Gastroesophageal sphincter (tissue), 4 donors: ENCODE results near the gene ZNF454. TPM values are rescaled to one million over a fixed set of nuclear protein-coding genes. Genes with fewer than 3 reads are reported as not detected.

Experiments
- ATAC-seq: fragments of 150-250 bp; one replicate; pipeline ENCODE4 v1.9.1; 2016; ENCODE audit warnings: mild to moderate bottlenecking, moderate library complexity
- H3K27ac ChIP-seq, 4 donors: fragments of 200-600 bp; sonication (generic) in 3 of 4; 1 replicate in 3 of 4; 2 replicates in 1 of 4; pipeline ENCODE4 v1.5.1; 2016 to 2019
- H3K27me3 ChIP-seq: fragments of 200-600 bp; sonication (generic); one replicate; pipeline ENCODE4 v1.5.1; 2019
- H3K36me3 ChIP-seq, 2 donors: fragments of 200-600 bp; sonication (generic); one replicate each; pipeline ENCODE4 v1.5.1; 2019; ENCODE audit warnings: control low read depth in 1 of 2
- H3K4me1 ChIP-seq, 3 donors: fragments of 200-600 bp; sonication (generic); 1 replicate in 2 of 3; 2 replicates in 1 of 3; pipeline ENCODE4 v1.5.1; 2016 to 2019; ENCODE audit warnings: control low read depth in 2 of 3
- H3K4me3 ChIP-seq, 2 donors: fragments of 200-600 bp; sonication (generic); one replicate each; pipeline ENCODE4 v1.5.1; 2019; ENCODE audit warnings: mild to moderate bottlenecking in 1 of 2, moderate library complexity in 1 of 2
- H3K9me3 ChIP-seq, 3 donors: fragments of 200-600 bp; sonication (generic); one replicate each; pipeline ENCODE4 v1.5.1; 2017 to 2019; ENCODE audit warnings: control low read depth in 2 of 3
- CTCF ChIP-seq, 4 experiments: fragments of 200-600 bp in 2 of 4; fragments of 450-650 bp in 2 of 4; sonication (generic) in 1 of 4; IDR thresholded peaks; one replicate each; pipeline ENCODE4 v1.5.1; 2017 to 2019; ENCODE audit warnings: antibody characterized with exemption in 4 of 4, mild to moderate bottlenecking in 2 of 4, moderate library complexity in 2 of 4
- EP300 ChIP-seq: sonication (generic); formaldehyde crosslinking; IDR thresholded peaks from one replicate; pipeline ENCODE4 v1.6.1; 2017; ENCODE audit warnings: antibody characterized with exemption, mild to moderate bottlenecking
- POLR2A ChIP-seq, 2 donors: fragments of 450-650 bp; IDR thresholded peaks; one replicate each; pipeline ENCODE4 v1.6.1; 2017; ENCODE audit warnings: antibody characterized with exemption in 2 of 2, mild to moderate bottlenecking in 2 of 2, moderate library complexity in 1 of 2
- POLR2AphosphoS5 ChIP-seq: sonication (generic); formaldehyde crosslinking; IDR thresholded peaks from one replicate; pipeline ENCODE4 v1.6.1; 2017; ENCODE audit warnings: antibody characterized with exemption
- WGBS, 2 donors: methylation state at CpG; one replicate each; pipeline ENCODE4 v1.1.5; 2018; ENCODE audit warnings: low coverage in 1 of 2; 5-methylcytosine and 5-hydroxymethylcytosine counted together
- total RNA-seq, 4 donors: library from RNA; depleted of rRNA; stranded (reverse); fragments of >200 nt; gene quantifications; one replicate each; pipeline ENCODE4 v1.1.0, GENCODE V29; 2016

Gene ZNF454
- total RNA-seq, 4 donors from 2014 or later, result 1.3 to 5.1 (median 3.1) TPM

GRCh38 chr5:178988436-178989220 lies 47.6 kb downstream of the ZNF454 start:
- Histone ChIP-seq H3K36me3 (no peaks in the 10 kb centered on the region), H3K27ac (no peak overlapping the region), H3K4me1 (no peaks in the 10 kb centered on the region), H3K27me3 (peaks cover 23% of the 10 kb centered on the region), H3K4me3 (no peak overlapping the region), H3K9me3 (peaks cover 0 to 78% (median 0%) of the 10 kb centered on the region in 3 donors)
- 86 to 100% methylated on average over 1 to 7 of the region's 27 CpGs for WGBS, 2 donors
- TF ChIP-seq POLR2AphosphoS5, result no peak
- no peak for ATAC-seq

- WGBS, 2 donors, result 83 to 100% methylated on average over 2 to 4 of the region's 7 CpGs
- TF ChIP-seq EP300 (no peak), CTCF (IDR thresholded peaks at IDR 0.05) (no peak), POLR2AphosphoS5 (no peak), POLR2A (IDR thresholded peaks at IDR 0.05) (no peak)
- Histone ChIP-seq H3K27me3 (peaks cover 30% of the 10 kb centered on the region), H3K27ac (no peak overlapping the region), H3K4me3 (no peak overlapping the region), H3K4me1 (peaks cover 0 to 4% (median 0%) of the 10 kb centered on the region in 3 donors), H3K9me3 (peaks cover 0 to 72% (median 0%) of the 10 kb centered on the region in 3 donors), H3K36me3 (no peaks in the 10 kb centered on the region)
- no peak for ATAC-seq
Observed at GRCh38 chr5:178989311-178989710, 48.3 kb downstream of the ZNF454 start.

GRCh38 chr5:178990491-178990890 lies 49.5 kb downstream of the ZNF454 start:
- peaks cover 0 to 13% (median 0%) of the 10 kb centered on the region in 3 donors for H3K4me1 ChIP-seq
- no peak for TF ChIP-seq POLR2AphosphoS5
- no peak for TF ChIP-seq EP300
- TF ChIP-seq CTCF (IDR thresholded peaks at IDR 0.05), result no peak
- no peak for TF ChIP-seq POLR2A (IDR thresholded peaks at IDR 0.05)
- WGBS, 2 donors, result no CpG with 5 or more reads among the region's 12 CpGs
- peaks cover 0 to 60% (median 0%) of the 10 kb centered on the region in 3 donors for H3K9me3 ChIP-seq
- no peaks in the 10 kb centered on the region for H3K36me3 ChIP-seq
- H3K27ac ChIP-seq, result no peak overlapping the region
- ATAC-seq, result no peak
- H3K27me3 ChIP-seq, result peaks cover 42% of the 10 kb centered on the region
- no peak overlapping the region for H3K4me3 ChIP-seq

- Histone ChIP-seq H3K4me1 (peaks cover 0 to 13% (median 0%) of the 10 kb centered on the region in 3 donors), H3K4me3 (no peak overlapping the region), H3K27me3 (peaks cover 52% of the 10 kb centered on the region), H3K9me3 (peaks cover 0 to 50% (median 0%) of the 10 kb centered on the region in 3 donors), H3K36me3 (no peaks in the 10 kb centered on the region), H3K27ac (no peak overlapping the region)
- TF ChIP-seq POLR2A (IDR thresholded peaks at IDR 0.05), result no peak
- no peak for ATAC-seq
- 93 to 100% methylated on average over 4 to 11 of the region's 28 CpGs for WGBS, 2 donors
Observed at GRCh38 chr5:178991190-178992145, 50.5 kb downstream of the ZNF454 start.

GRCh38 chr5:178992291-178992895 lies 51.4 kb downstream of the ZNF454 start:
- peaks cover 0 to 13% (median 0%) of the 10 kb centered on the region in 3 donors for H3K4me1 ChIP-seq
- H3K36me3 ChIP-seq, result no peaks in the 10 kb centered on the region
- TF ChIP-seq CTCF (IDR thresholded peaks at IDR 0.05) (no peak), POLR2AphosphoS5 (no peak), POLR2A (IDR thresholded peaks at IDR 0.05) (no peak), EP300 (no peak)
- peaks cover 60% of the 10 kb centered on the region for H3K27me3 ChIP-seq
- H3K4me3 ChIP-seq, result no peak overlapping the region
- no peak for ATAC-seq
- 36 to 49% methylated on average over 7 of the region's 9 CpGs for WGBS, 2 donors
- H3K27ac ChIP-seq, result no peak overlapping the region
- peaks cover 0 to 41% (median 0%) of the 10 kb centered on the region in 3 donors for H3K9me3 ChIP-seq
